H9 (cell line): ENCODE data around the gene SRSF6. TPM values are rescaled to one million over a fixed set of nuclear protein-coding genes. Genes with fewer than 3 reads are reported as not detected.

Experiments
- DNase-seq: peaks from one replicate; pipeline ENCODE4 v3.0.0-alpha.2; 2017
- H2AFZ ChIP-seq: one replicate; pipeline ENCODE4 v1.6.1; 2013; ENCODE audit warnings: mild to moderate bottlenecking, low read length, control low read depth, moderate library complexity
- H2AK5ac ChIP-seq: 2 replicates; pipeline ENCODE4 v1.6.1; 2013; ENCODE audit warnings: low read length, control low read depth, mixed read lengths; ENCODE audit not compliant: insufficient read length
- H2BK120ac ChIP-seq: one replicate; pipeline ENCODE4 v1.6.1; 2013; ENCODE audit warnings: low read depth, mild to moderate bottlenecking, low read length, control low read depth, inconsistent platforms; ENCODE audit not compliant: poor library complexity, severe bottlenecking
- H2BK12ac ChIP-seq: 2 replicates; pipeline ENCODE4 v1.6.1; 2013; ENCODE audit warnings: low read length, control low read depth, mixed read lengths, low read depth; ENCODE audit not compliant: insufficient read length
- H2BK15ac ChIP-seq: 2 replicates; pipeline ENCODE4 v1.6.1; 2013; ENCODE audit warnings: low read depth, low read length, control low read depth
- H2BK20ac ChIP-seq: one replicate; pipeline ENCODE4 v1.6.1; 2013; ENCODE audit warnings: low read depth, mild to moderate bottlenecking, low read length, control low read depth, inconsistent platforms; ENCODE audit not compliant: poor library complexity, severe bottlenecking
- H2BK5ac ChIP-seq: 2 replicates; pipeline ENCODE4 v1.6.1; 2013; ENCODE audit warnings: low read length, control low read depth, mixed read lengths; ENCODE audit not compliant: insufficient read length
- H3K14ac ChIP-seq: 2 replicates; pipeline ENCODE4 v1.6.1; 2013; ENCODE audit warnings: low read length, control low read depth; ENCODE audit not compliant: insufficient read depth
- H3K18ac ChIP-seq: 2 replicates; pipeline ENCODE4 v1.6.1; 2013; ENCODE audit warnings: low read depth, mild to moderate bottlenecking, mixed read lengths, low read length, control low read depth; ENCODE audit not compliant: insufficient read length
- H3K23ac ChIP-seq: 2 replicates; pipeline ENCODE4 v1.6.1; 2013; ENCODE audit warnings: low read length, control low read depth, mixed read lengths, low read depth; ENCODE audit not compliant: insufficient read length
- H3K23me2 ChIP-seq: 2 replicates; pipeline ENCODE4 v1.6.1; 2013; ENCODE audit warnings: low read depth, mild to moderate bottlenecking, mixed read lengths, low read length, control low read depth; ENCODE audit not compliant: insufficient read length, poor library complexity, severe bottlenecking
- H3K27ac ChIP-seq: 2 replicates; pipeline ENCODE4 v1.5.1; 2013; ENCODE audit warnings: low read length, control low read depth, mixed read lengths, low read depth; ENCODE audit not compliant: insufficient read length
- H3K27me3 ChIP-seq: 2 replicates; pipeline ENCODE4 v1.6.1; 2013; ENCODE audit warnings: low read length, control low read depth, inconsistent platforms; ENCODE audit not compliant: insufficient read depth
- H3K4ac ChIP-seq: 2 replicates; pipeline ENCODE4 v1.6.1; 2013; ENCODE audit warnings: low read depth, mild to moderate bottlenecking, control low read depth, inconsistent platforms, low read length, moderate library complexity
- H3K4me1 ChIP-seq: 2 replicates; pipeline ENCODE4 v1.6.1; 2013; ENCODE audit warnings: low read length, control low read depth, inconsistent platforms; ENCODE audit not compliant: insufficient read depth
- H3K4me2 ChIP-seq: 2 replicates; pipeline ENCODE4 v1.6.1; 2013; ENCODE audit warnings: low read length, control low read depth, mixed read lengths; ENCODE audit not compliant: insufficient read length, insufficient read depth
- H3K56ac ChIP-seq: 2 replicates; pipeline ENCODE4 v1.6.1; 2013; ENCODE audit warnings: low read depth, mild to moderate bottlenecking, mixed read lengths, low read length, control low read depth; ENCODE audit not compliant: insufficient read length
- H3K79me1 ChIP-seq: 2 replicates; pipeline ENCODE4 v1.6.1; 2013; ENCODE audit warnings: low read depth, mild to moderate bottlenecking, moderate library complexity, low read length, control low read depth, inconsistent platforms; ENCODE audit not compliant: insufficient read depth, poor library complexity, severe bottlenecking
- H3K79me2 ChIP-seq: 2 replicates; pipeline ENCODE4 v1.6.1; 2013; ENCODE audit warnings: low read length, control low read depth, inconsistent platforms; ENCODE audit not compliant: insufficient read depth
- H3K9ac ChIP-seq: 2 replicates; pipeline ENCODE4 v1.6.1; 2013; ENCODE audit warnings: low read length, control low read depth, mixed read lengths; ENCODE audit not compliant: insufficient read length; ENCODE audit errors: extremely low read depth
- H3K9me3 ChIP-seq: one replicate; pipeline ENCODE4 v1.6.1; 2013; ENCODE audit warnings: low read depth, low read length, inconsistent platforms; ENCODE audit not compliant: control insufficient read depth
- H3T11ph ChIP-seq: one replicate; pipeline ENCODE4 v1.6.1; 2013; ENCODE audit warnings: mild to moderate bottlenecking, low read length, control low read depth, inconsistent platforms
- H4K20me1 ChIP-seq: one replicate; pipeline ENCODE4 v1.6.1; 2013; ENCODE audit not compliant: control insufficient read depth, insufficient read length, insufficient read depth
- H4K5ac ChIP-seq: 2 replicates; pipeline ENCODE4 v1.6.1; 2013; ENCODE audit warnings: low read depth, mild to moderate bottlenecking, mixed read lengths, low read length, control low read depth; ENCODE audit not compliant: insufficient read length
- H4K8ac ChIP-seq: replicated peaks from 2 replicates; pipeline ENCODE4 v1.6.1; 2013; ENCODE audit warnings: low read length, control low read depth, mixed read lengths, low read depth; ENCODE audit not compliant: insufficient read length
- H4K91ac ChIP-seq: 2 replicates; pipeline ENCODE4 v1.6.1; 2013; ENCODE audit warnings: low read depth, mild to moderate bottlenecking, moderate library complexity, mixed read lengths, low read length, control low read depth; ENCODE audit not compliant: insufficient read length
- H3K27ac Mint-ChIP-seq, 3 experiments: 2 replicates in 2 of 3; 3 replicates in 1 of 3; pipeline ENCODE4 v1.8.0; 2020 to 2021; ENCODE audit warnings: mixed read lengths in 3 of 3, mild to moderate bottlenecking in 1 of 3, moderate library complexity in 1 of 3
- H3K27me3 Mint-ChIP-seq: 2 replicates; pipeline ENCODE4 v1.8.0; 2021; ENCODE audit warnings: low read depth, mild to moderate bottlenecking, moderate library complexity, mixed read lengths
- H3K36me3 Mint-ChIP-seq, 3 experiments: 2 replicates in 2 of 3; 3 replicates in 1 of 3; pipeline ENCODE4 v1.8.0; 2020 to 2021; ENCODE audit warnings: low read depth in 3 of 3, mixed read lengths in 3 of 3; ENCODE audit not compliant: insufficient read depth in 1 of 3
- H3K4me1 Mint-ChIP-seq, 2 experiments: 2 replicates each; pipeline ENCODE4 v1.8.0; 2020; ENCODE audit warnings: mixed read lengths in 2 of 2
- H3K4me3 Mint-ChIP-seq, 2 experiments: 2 replicates in 1 of 2; 3 replicates in 1 of 2; pipeline ENCODE4 v1.8.0; 2020 to 2021; ENCODE audit warnings: mild to moderate bottlenecking in 2 of 2, mixed read lengths in 2 of 2, moderate library complexity in 1 of 2
- H3K9me3 Mint-ChIP-seq, 2 experiments: 2 replicates in 1 of 2; 3 replicates in 1 of 2; pipeline ENCODE4 v1.8.0; 2020; ENCODE audit warnings: mild to moderate bottlenecking in 2 of 2, mixed read lengths in 2 of 2, moderate library complexity in 1 of 2
- CTCF ChIP-seq: fragments of 200-600 bp; sonication (generic); conservative IDR thresholded peaks from 3 replicates; pipeline ENCODE4 v1.8.0; 2021; ENCODE audit warnings: antibody characterized with exemption, mild to moderate bottlenecking
- WGBS: extraction: QIAGEN DNeasy Blood & Tissue Kit; methylation state at CpG from one replicate; pipeline ENCODE4 v1.1.7; 2013; ENCODE audit warnings: missing lambda C conversion rate, low lambda C conversion rate, mixed read lengths; ENCODE audit not compliant: insufficient read length; ENCODE audit errors: extremely low coverage; 5-methylcytosine and 5-hydroxymethylcytosine counted together
- total RNA-seq: library from RNA; stranded (reverse); gene quantifications from 2 replicates; pipeline ENCODE4 v1.2.1, GENCODE V29; 2021

The SRSF6 gene
- total RNA-seq, 1 experiment from 2014 or later, result 336 TPM

GRCh38 chr20:43434565-43434964, 23.1 kb upstream of the SRSF6 start:
- Histone ChIP-seq H2BK120ac (no peak overlapping the region), H3K9me3 (no peaks in the 10 kb centered on the region), H3K79me1 (no peaks in the 10 kb centered on the region), H3K23ac (no peak overlapping the region), H3K56ac (no peak overlapping the region), H4K91ac (no peak overlapping the region), H3T11ph (no peak overlapping the region), H2BK5ac (no peak overlapping the region), H2BK15ac (no peak overlapping the region), H2AFZ (no peak overlapping the region), H4K8ac (no peak overlapping the region), H3K9ac (no peak overlapping the region), H4K20me1 (no peaks in the 10 kb centered on the region), H3K4me1 (peaks cover 5% of the 10 kb centered on the region; the same call in 1 of the 2 replicates), H2AK5ac (no peak overlapping the region), H3K23me2 (no peaks in the 10 kb centered on the region), H4K5ac (no peak overlapping the region), H2BK12ac (no peak overlapping the region), H3K4me2 (no peak overlapping the region), H3K18ac (no peak overlapping the region), H3K27me3 (no peaks in the 10 kb centered on the region), H3K4ac (no peak overlapping the region), H3K79me2 (no peaks in the 10 kb centered on the region), H3K14ac (no peak overlapping the region), H3K27ac (no peak overlapping the region), H2BK20ac (no peak overlapping the region)
- Mint-ChIP-seq H3K27me3 (peaks cover 11% of the 10 kb centered on the region), H3K9me3 (no peaks in the 10 kb centered on the region; a peak in 1 of 5 replicates), H3K4me1 (peaks cover 18% of the 10 kb centered on the region in 2 experiments), H3K36me3 (no peaks in the 10 kb centered on the region; a peak in 1 of 7 replicates), H3K4me3 (no peak overlapping the region), H3K27ac (no peak overlapping the region)
- TF ChIP-seq CTCF, result no peak
- WGBS, result no CpG with 5 or more reads among the region's 6 CpGs
- DNase-seq, result no peak
